ENCODE results near the gene PLCZ1. TPM values are rescaled to one million over a fixed set of nuclear protein-coding genes. Genes with fewer than 3 reads are reported as not detected.

Gene PLCZ1
- total RNA-seq, 1 experiment from 2014 or later: not detected

GRCh38 chr12:18658829-18659228 is 79.0 kb downstream of the PLCZ1 start:
- DNase-seq: no peak
- Histone ChIP-seq H3K27me3 (ENCODE audit: insufficient read depth, low read depth) (no peaks in the 10 kb centered on the region), H3K4me1 (replicated peaks; ENCODE audit: insufficient read depth) (no peaks in the 10 kb centered on the region), H3K9me2 (ENCODE audit: insufficient read depth) (no peaks in the 10 kb centered on the region), H3K4me2 (no peak overlapping the region), H3K27ac (no peak overlapping the region), H3K4me3 (no peak overlapping the region), H2AFZ (no peak overlapping the region), H3K9me3 (ENCODE audit: insufficient read depth, low read depth) (no peaks in the 10 kb centered on the region), H3F3A (ENCODE audit: insufficient read depth, low read depth) (no peaks in the 10 kb centered on the region), H4K20me1 (ENCODE audit: insufficient read depth) (no peaks in the 10 kb centered on the region), H3K79me2 (ENCODE audit: low read depth) (no peaks in the 10 kb centered on the region), H3K36me3 (ENCODE audit: low read depth) (no peaks in the 10 kb centered on the region)
- CTCF ChIA-PET: no interaction called here
- no peak for TF ChIP-seq EZH2 (IDR thresholded peaks at IDR 0.05; ENCODE audit: low read depth)
- TF ChIP-seq, protein P1, sequence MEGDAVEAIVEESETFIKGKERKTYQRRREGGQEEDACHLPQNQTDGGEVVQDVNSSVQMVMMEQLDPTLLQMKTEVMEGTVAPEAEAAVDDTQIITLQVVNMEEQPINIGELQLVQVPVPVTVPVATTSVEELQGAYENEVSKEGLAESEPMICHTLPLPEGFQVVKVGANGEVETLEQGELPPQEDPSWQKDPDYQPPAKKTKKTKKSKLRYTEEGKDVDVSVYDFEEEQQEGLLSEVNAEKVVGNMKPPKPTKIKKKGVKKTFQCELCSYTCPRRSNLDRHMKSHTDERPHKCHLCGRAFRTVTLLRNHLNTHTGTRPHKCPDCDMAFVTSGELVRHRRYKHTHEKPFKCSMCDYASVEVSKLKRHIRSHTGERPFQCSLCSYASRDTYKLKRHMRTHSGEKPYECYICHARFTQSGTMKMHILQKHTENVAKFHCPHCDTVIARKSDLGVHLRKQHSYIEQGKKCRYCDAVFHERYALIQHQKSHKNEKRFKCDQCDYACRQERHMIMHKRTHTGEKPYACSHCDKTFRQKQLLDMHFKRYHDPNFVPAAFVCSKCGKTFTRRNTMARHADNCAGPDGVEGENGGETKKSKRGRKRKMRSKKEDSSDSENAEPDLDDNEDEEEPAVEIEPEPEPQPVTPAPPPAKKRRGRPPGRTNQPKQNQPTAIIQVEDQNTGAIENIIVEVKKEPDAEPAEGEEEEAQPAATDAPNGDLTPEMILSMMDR (conservative IDR thresholded peaks at IDR 0.05): no peak
- POLR2A ChIA-PET (ENCODE audit: unreplicated experiment): no interaction called here
- intact Hi-C loops (cut with micrococcal nuclease; ENCODE audit: unreplicated experiment): no loop called here
- no TSS peak for BruUV-seq (replicated peaks)

DNA sequence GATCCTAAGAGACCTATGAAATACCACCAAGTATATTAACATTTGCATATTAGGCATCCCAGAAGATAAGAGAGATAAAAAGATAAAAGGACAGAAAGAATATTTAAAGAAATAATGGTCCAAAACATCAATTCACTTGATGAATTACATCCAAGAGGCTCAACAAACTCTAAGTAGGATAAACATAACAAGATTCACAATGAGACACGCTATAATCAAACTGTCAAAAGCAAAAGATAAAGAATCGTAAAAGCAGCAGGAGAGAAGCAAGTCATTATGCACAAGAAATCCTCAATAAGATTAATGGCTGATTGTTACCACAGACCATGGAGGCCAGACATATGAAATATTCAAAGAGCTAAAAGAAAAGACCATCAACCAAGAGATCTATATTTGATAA is 79.6 kb downstream of the PLCZ1 start:
- no peaks in the 10 kb centered on the region for H3K36me3 ChIP-seq (ENCODE audit: low read depth)
- H4K20me1 ChIP-seq (ENCODE audit: insufficient read depth): no peaks in the 10 kb centered on the region
- no peaks in the 10 kb centered on the region for H3K9me3 ChIP-seq (ENCODE audit: insufficient read depth, low read depth)
- H3K4me3 ChIP-seq: no peak overlapping the region
- TF ChIP-seq, protein P1 (conservative IDR thresholded peaks at IDR 0.05): no peak
- no peak for TF ChIP-seq EZH2 (IDR thresholded peaks at IDR 0.05; ENCODE audit: low read depth)
- no peaks in the 10 kb centered on the region for H3K4me1 ChIP-seq (replicated peaks; ENCODE audit: insufficient read depth)
- no peaks in the 10 kb centered on the region for H3K9me2 ChIP-seq (ENCODE audit: insufficient read depth)
- no peaks in the 10 kb centered on the region for H3F3A ChIP-seq (ENCODE audit: insufficient read depth, low read depth)
- intact Hi-C loops (cut with micrococcal nuclease; ENCODE audit: unreplicated experiment): no loop called here
- CTCF ChIA-PET: no interaction called here
- H3K4me2 ChIP-seq: no peak overlapping the region
- POLR2A ChIA-PET (ENCODE audit: unreplicated experiment): no interaction called here
- no peak overlapping the region for H2AFZ ChIP-seq
- H3K27ac ChIP-seq: no peak overlapping the region
- H3K27me3 ChIP-seq (ENCODE audit: insufficient read depth, low read depth): no peaks in the 10 kb centered on the region
- no peaks in the 10 kb centered on the region for H3K79me2 ChIP-seq (ENCODE audit: low read depth)
- DNase-seq: no peak
- no TSS peak for BruUV-seq (replicated peaks)

- intact Hi-C loops (cut with micrococcal nuclease; ENCODE audit: unreplicated experiment): no loop called here
- TF ChIP-seq, protein P1 (conservative IDR thresholded peaks at IDR 0.05): no peak
- no peak for TF ChIP-seq EZH2 (IDR thresholded peaks at IDR 0.05; ENCODE audit: low read depth)
- no peak for DNase-seq
- POLR2A ChIA-PET (ENCODE audit: unreplicated experiment): interaction anchor here (0.7 kb wide), 1 partner anchor 13 kb away, joined by 9 read pairs; no protein-coding TSS in a partner anchor
- no peak overlapping the region for H3K4me3 ChIP-seq
- H3K27me3 ChIP-seq (ENCODE audit: insufficient read depth, low read depth): no peaks in the 10 kb centered on the region
- no peak overlapping the region for H3K27ac ChIP-seq
- no peaks in the 10 kb centered on the region for H3K4me1 ChIP-seq (replicated peaks; ENCODE audit: insufficient read depth)
- H3K9me2 ChIP-seq (ENCODE audit: insufficient read depth): no peaks in the 10 kb centered on the region
- no peak overlapping the region for H2AFZ ChIP-seq
- no peaks in the 10 kb centered on the region for H3K9me3 ChIP-seq (ENCODE audit: insufficient read depth, low read depth)
- no TSS peak for BruUV-seq (replicated peaks)
- no peaks in the 10 kb centered on the region for H3K79me2 ChIP-seq (ENCODE audit: low read depth)
- no peaks in the 10 kb centered on the region for H4K20me1 ChIP-seq (ENCODE audit: insufficient read depth)
- CTCF ChIA-PET: no interaction called here
- no peaks in the 10 kb centered on the region for H3F3A ChIP-seq (ENCODE audit: insufficient read depth, low read depth)
- H3K36me3 ChIP-seq (ENCODE audit: low read depth): no peaks in the 10 kb centered on the region
- H3K4me2 ChIP-seq: no peak overlapping the region
These were observed 82.5 kb downstream of the PLCZ1 start for GRCh38 chr12:18655351-18655750.

All from PC-9 (cell line).